Neural progenitor cell (in vitro differentiated cells): ENCODE data around the gene NEDD4L. TPM values are rescaled to one million over a fixed set of nuclear protein-coding genes. Genes with fewer than 3 reads are reported as not detected.

Experiments
- DNase-seq: peaks from one replicate; pipeline ENCODE4 v3.0.0-alpha.2; 2016; ENCODE audit warnings: low spot score
- H2AFZ ChIP-seq: fragments of 200-600 bp; sonication (generic); replicated peaks from 2 replicates; pipeline ENCODE4 v1.6.1; 2016; ENCODE audit warnings: antibody characterized with exemption
- H3F3A ChIP-seq: fragments of 200-600 bp; sonication (generic); 2 replicates; pipeline ENCODE4 v1.6.1; 2016; ENCODE audit warnings: antibody characterized with exemption, low read depth
- H3K27ac ChIP-seq: fragments of 200-600 bp; sonication (generic); 2 replicates; pipeline ENCODE4 v1.5.1; 2016; ENCODE audit warnings: mild to moderate bottlenecking
- H3K27me3 ChIP-seq: fragments of 200-600 bp; sonication (generic); 2 replicates; pipeline ENCODE4 v1.6.1; 2016; ENCODE audit warnings: mild to moderate bottlenecking, moderate library complexity
- H3K36me3 ChIP-seq: fragments of 200-600 bp; sonication (generic); 2 replicates; pipeline ENCODE4 v1.5.1; 2016
- H3K4me1 ChIP-seq: fragments of 200-600 bp; sonication (generic); 2 replicates; pipeline ENCODE4 v1.6.1; 2016; ENCODE audit warnings: mixed run types
- H3K4me2 ChIP-seq: fragments of 200-600 bp; sonication (generic); 2 replicates; pipeline ENCODE4 v1.6.1; 2016
- H3K4me3 ChIP-seq: fragments of 200-600 bp; sonication (generic); 2 replicates; pipeline ENCODE4 v1.5.1; 2016
- H3K79me2 ChIP-seq: fragments of 200-600 bp; sonication (generic); 2 replicates; pipeline ENCODE4 v1.6.1; 2016; ENCODE audit warnings: low read depth
- H3K9ac ChIP-seq: fragments of 200-600 bp; sonication (generic); 2 replicates; pipeline ENCODE4 v1.6.1; 2016
- H3K9me3 ChIP-seq: fragments of 200-600 bp; sonication (generic); 2 replicates; pipeline ENCODE4 v1.5.1; 2016; ENCODE audit warnings: low read depth
- H4K20me1 ChIP-seq: fragments of 200-600 bp; sonication (generic); 2 replicates; pipeline ENCODE4 v1.6.1; 2016; ENCODE audit warnings: low read depth
- H3K27ac Mint-ChIP-seq: 3 replicates; pipeline ENCODE4 v1.8.0; 2021; ENCODE audit warnings: mixed read lengths
- H3K27me3 Mint-ChIP-seq: 2 replicates; pipeline ENCODE4 v1.8.0; 2022; ENCODE audit warnings: low read depth, mild to moderate bottlenecking, inconsistent platforms, moderate library complexity, mixed read lengths; ENCODE audit not compliant: insufficient read depth
- H3K36me3 Mint-ChIP-seq: 3 replicates; pipeline ENCODE4 v1.8.0; 2021; ENCODE audit warnings: mixed read lengths
- H3K4me1 Mint-ChIP-seq: 3 replicates; pipeline ENCODE4 v1.8.0; 2021; ENCODE audit warnings: mixed read lengths
- H3K4me3 Mint-ChIP-seq: 3 replicates; pipeline ENCODE4 v1.8.0; 2021; ENCODE audit warnings: mild to moderate bottlenecking, moderate library complexity, mixed read lengths
- H3K9me3 Mint-ChIP-seq: 3 replicates; pipeline ENCODE4 v1.8.0; 2020; ENCODE audit warnings: mixed read lengths
- CTCF ChIP-seq: fragments of 200-600 bp; sonication (generic); IDR thresholded peaks from 2 replicates; pipeline ENCODE4 v1.5.1; 2017; ENCODE audit warnings: antibody characterized with exemption, mild to moderate bottlenecking
- EZH2 ChIP-seq: fragments of 200-600 bp; sonication (generic); IDR thresholded peaks from 2 replicates; pipeline ENCODE4 v1.6.1; 2017; ENCODE audit warnings: antibody characterized with exemption, mild to moderate bottlenecking, moderate library complexity
- EZH2phosphoT487 ChIP-seq: fragments of 200-600 bp; sonication (generic); IDR thresholded peaks from 2 replicates; pipeline ENCODE4 v1.6.1; 2017; ENCODE audit warnings: antibody characterized with exemption
- total RNA-seq: library from RNA; depleted of rRNA; stranded (reverse); fragments of >200 nt; gene quantifications from 2 replicates; pipeline ENCODE4 v1.2.3, GENCODE V29; 2015; ENCODE audit warnings: low replicate concordance

The NEDD4L gene
- total RNA-seq, 1 donor from 2014 or later: 55.5 TPM

GRCh38 chr18:58139459-58140386 is 95.7 kb downstream of the NEDD4L start:
- peaks cover 41% of the 10 kb centered on the region for H4K20me1 ChIP-seq
- H3K79me2 ChIP-seq: peaks cover 19% of the 10 kb centered on the region
- H3K4me1 ChIP-seq: peaks cover 20% of the 10 kb centered on the region
- H3K36me3 ChIP-seq: no peaks in the 10 kb centered on the region
- Mint-ChIP-seq H3K4me3 (no peak overlapping the region), H3K27ac (peak overlapping the region; percentile 81), H3K27me3 (peaks cover 4% of the 10 kb centered on the region), H3K36me3 (no peaks in the 10 kb centered on the region), H3K9me3 (peaks cover 4% of the 10 kb centered on the region), H3K4me1 (peaks cover 34% of the 10 kb centered on the region)
- peaks cover 25% of the 10 kb centered on the region for H3F3A ChIP-seq
- peak overlapping the region; percentile 3 for H3K4me2 ChIP-seq
- TF ChIP-seq CTCF (no peak), EZH2phosphoT487 (no peak), EZH2 (no peak)
- H2AFZ ChIP-seq: no peak overlapping the region
- no peak overlapping the region for H3K27ac ChIP-seq
- no peak overlapping the region for H3K4me3 ChIP-seq
- H3K9me3 ChIP-seq: no peaks in the 10 kb centered on the region
- no peak for DNase-seq
- peaks cover 21% of the 10 kb centered on the region for H3K27me3 ChIP-seq
- H3K9ac ChIP-seq: no peak overlapping the region

DNA sequence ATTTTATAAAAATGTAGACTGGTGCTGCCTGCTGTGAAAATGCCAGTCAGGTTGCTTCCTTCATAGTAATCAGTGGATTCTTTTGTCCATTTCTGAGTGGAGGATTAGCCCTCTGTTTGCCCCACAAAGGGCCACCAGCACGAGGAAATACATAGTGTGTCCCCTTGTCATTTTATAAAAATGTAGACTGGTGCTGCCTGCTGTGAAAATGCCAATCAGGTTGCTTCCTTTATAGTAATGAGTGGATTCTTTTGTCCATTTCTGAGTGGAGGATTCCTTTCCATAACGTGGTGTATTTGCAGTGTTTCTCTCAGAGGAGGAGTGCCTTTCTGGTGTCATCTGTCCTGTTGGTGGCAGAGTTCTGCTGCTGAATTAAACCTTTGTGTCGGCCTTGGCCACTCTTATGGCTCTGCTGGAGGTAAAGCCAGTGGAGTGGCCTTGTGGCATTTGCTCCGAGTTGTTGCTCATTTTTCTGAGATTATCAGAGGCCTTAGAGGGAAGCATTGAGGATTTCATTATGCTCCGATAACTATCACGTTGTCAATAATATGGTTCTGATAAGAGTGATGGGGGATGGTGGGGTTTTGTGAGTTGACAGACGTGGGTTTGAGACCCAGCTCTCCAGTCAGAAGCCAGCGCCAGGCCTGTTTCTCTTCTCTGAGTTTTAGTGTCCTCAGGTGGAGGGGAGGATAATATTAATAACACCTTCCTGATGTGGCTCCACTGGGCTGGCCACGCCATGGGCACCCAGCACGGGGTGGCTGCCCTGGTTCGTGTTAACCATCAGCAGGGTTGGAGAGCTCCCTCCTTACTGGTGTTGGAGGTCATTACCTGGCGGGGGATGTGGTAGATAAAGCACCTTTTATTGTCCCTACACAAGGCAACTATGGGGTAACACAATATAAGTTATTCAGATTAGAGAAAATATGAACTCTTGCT is 96.6 kb downstream of the NEDD4L start:
- Histone ChIP-seq H3K4me1 (peaks cover 16% of the 10 kb centered on the region), H3K79me2 (peaks cover 19% of the 10 kb centered on the region), H3K27me3 (peaks cover 21% of the 10 kb centered on the region), H3K9me3 (no peaks in the 10 kb centered on the region), H3K9ac (no peak overlapping the region), H3K36me3 (no peaks in the 10 kb centered on the region), H3K4me2 (peak overlapping the region; percentile 3), H3K27ac (no peak overlapping the region), H4K20me1 (peaks cover 36% of the 10 kb centered on the region), H3K4me3 (no peak overlapping the region), H3F3A (peaks cover 16% of the 10 kb centered on the region), H2AFZ (no peak overlapping the region)
- no peak for DNase-seq
- TF ChIP-seq CTCF: no peak
- no peak for TF ChIP-seq EZH2phosphoT487
- TF ChIP-seq EZH2: no peak
- no peaks in the 10 kb centered on the region for H3K36me3 Mint-ChIP-seq
- no peak overlapping the region for H3K27ac Mint-ChIP-seq
- H3K9me3 Mint-ChIP-seq: peaks cover 4% of the 10 kb centered on the region
- no peak overlapping the region for H3K4me3 Mint-ChIP-seq
- peaks cover 32% of the 10 kb centered on the region for H3K4me1 Mint-ChIP-seq
- peaks cover 6% of the 10 kb centered on the region for H3K27me3 Mint-ChIP-seq

DNA sequence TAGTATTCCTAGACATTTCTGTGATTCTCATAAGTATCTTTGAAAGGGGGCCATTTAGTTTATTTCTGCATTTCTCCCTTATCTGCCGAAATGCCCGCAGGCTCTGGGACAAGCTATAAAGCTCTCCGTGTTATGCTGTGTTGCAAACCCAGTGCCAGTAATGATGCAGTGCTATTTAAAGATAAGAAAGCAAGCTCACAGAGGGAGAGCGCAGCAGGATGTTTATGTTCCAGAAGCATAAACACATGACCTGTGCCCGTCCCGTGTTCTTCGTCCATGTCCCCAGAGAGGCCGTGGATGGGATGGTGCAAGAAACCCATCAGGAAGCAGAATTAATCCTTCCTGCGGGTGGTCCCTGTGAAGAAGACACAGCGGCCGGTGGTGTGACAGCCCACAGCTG is 99.4 kb downstream of the NEDD4L start:
- Histone ChIP-seq H3K27me3 (no peaks in the 10 kb centered on the region), H4K20me1 (peaks cover 36% of the 10 kb centered on the region), H3K27ac (no peak overlapping the region), H3K4me1 (peaks cover 19% of the 10 kb centered on the region), H3K4me2 (no peak overlapping the region), H3F3A (peaks cover 3% of the 10 kb centered on the region), H3K4me3 (no peak overlapping the region), H3K9me3 (no peaks in the 10 kb centered on the region), H3K79me2 (peaks cover 20% of the 10 kb centered on the region), H2AFZ (no peak overlapping the region), H3K9ac (no peak overlapping the region), H3K36me3 (no peaks in the 10 kb centered on the region)
- peaks cover 4% of the 10 kb centered on the region for H3K9me3 Mint-ChIP-seq
- H3K4me1 Mint-ChIP-seq: peaks cover 35% of the 10 kb centered on the region
- H3K36me3 Mint-ChIP-seq: no peaks in the 10 kb centered on the region
- no peak for TF ChIP-seq EZH2phosphoT487
- TF ChIP-seq CTCF: no peak
- no peak for TF ChIP-seq EZH2
- DNase-seq: no peak
- no peak overlapping the region for H3K27ac Mint-ChIP-seq
- H3K4me3 Mint-ChIP-seq: no peak overlapping the region
- H3K27me3 Mint-ChIP-seq: peaks cover 6% of the 10 kb centered on the region
